MM.1S (cell line): Measurements from ENCODE around the gene TCP11.

Source experiments
- DNase-seq: peaks from one replicate; pipeline ENCODE4 v3.0.0-alpha.2; 2015
- H2AFZ ChIP-seq: fragments of 300-600 bp; sonication (generic); 2 replicates; pipeline ENCODE4 v1.6.0; 2016; ENCODE audit warnings: antibody characterized with exemption, low read length
- H3F3A ChIP-seq: fragments of 300-600 bp; sonication (generic); 2 replicates; pipeline ENCODE4 v1.6.1; 2016; ENCODE audit warnings: mild to moderate bottlenecking, antibody characterized with exemption, low read length, moderate library complexity, mixed read lengths; ENCODE audit not compliant: insufficient read depth
- H3K27ac ChIP-seq: fragments of 300-600 bp; sonication (generic); 2 replicates; pipeline ENCODE4 v1.5.1; 2016; ENCODE audit warnings: mild to moderate bottlenecking, low read length
- H3K27me3 ChIP-seq: fragments of 300-600 bp; sonication (generic); replicated peaks from 2 replicates; pipeline ENCODE4 v1.6.0; 2016; ENCODE audit warnings: low read length; ENCODE audit not compliant: insufficient read depth
- H3K36me3 ChIP-seq: fragments of 300-600 bp; sonication (generic); replicated peaks from 2 replicates; pipeline ENCODE4 v1.6.1; 2016; ENCODE audit warnings: mild to moderate bottlenecking, low read length, mixed read lengths; ENCODE audit not compliant: insufficient read depth
- H3K4me1 ChIP-seq: fragments of 300-600 bp; sonication (generic); 2 replicates; pipeline ENCODE4 v1.6.1; 2016; ENCODE audit warnings: low read length, mixed read lengths
- H3K4me2 ChIP-seq: fragments of 300-600 bp; sonication (generic); 2 replicates; pipeline ENCODE4 v1.6.0; 2016; ENCODE audit warnings: low read depth, low read length
- H3K4me3 ChIP-seq: fragments of 300-600 bp; sonication (generic); 2 replicates; pipeline ENCODE4 v1.5.1; 2016; ENCODE audit warnings: low read length, mixed read lengths
- H3K79me2 ChIP-seq: fragments of 300-600 bp; sonication (generic); 2 replicates; pipeline ENCODE4 v1.6.1; 2016; ENCODE audit warnings: mixed run types, low read length, mixed read lengths
- H3K9ac ChIP-seq: fragments of 300-600 bp; sonication (generic); 2 replicates; pipeline ENCODE4 v1.6.1; 2016; ENCODE audit warnings: low read length, mixed read lengths
- H3K9me2 ChIP-seq: fragments of 300-600 bp; sonication (generic); replicated peaks from 2 replicates; pipeline ENCODE4 v1.6.1; 2016; ENCODE audit warnings: mild to moderate bottlenecking, low read length, mixed read lengths; ENCODE audit not compliant: insufficient read depth
- H3K9me3 ChIP-seq: fragments of 300-600 bp; sonication (generic); replicated peaks from 2 replicates; pipeline ENCODE4 v1.6.1; 2016; ENCODE audit warnings: mild to moderate bottlenecking, low read length, mixed read lengths; ENCODE audit not compliant: insufficient read depth
- H4K20me1 ChIP-seq: fragments of 300-600 bp; sonication (generic); 2 replicates; pipeline ENCODE4 v1.6.1; 2016; ENCODE audit warnings: mild to moderate bottlenecking, low read length, moderate library complexity, mixed read lengths; ENCODE audit not compliant: insufficient read depth
- EZH2 ChIP-seq: fragments of 300-600 bp; sonication (generic); optimal IDR thresholded peaks from 2 replicates; pipeline ENCODE3; 2017; ENCODE audit warnings: low read depth, mild to moderate bottlenecking, antibody characterized with exemption, low read length, mixed read lengths
- EZH2phosphoT487 ChIP-seq: fragments of 300-600 bp; sonication (generic); IDR thresholded peaks from 2 replicates; pipeline ENCODE4 v1.6.1; 2018; ENCODE audit warnings: antibody characterized with exemption, low read length
- TF ChIP-seq, protein P1 (sequence below): fragments of 300-600 bp; sonication (generic); IDR thresholded peaks from 2 replicates; pipeline ENCODE4 v1.5.1; 2016; ENCODE audit warnings: antibody characterized with exemption, low read length, mixed read lengths

TCP11 gene

DNA sequence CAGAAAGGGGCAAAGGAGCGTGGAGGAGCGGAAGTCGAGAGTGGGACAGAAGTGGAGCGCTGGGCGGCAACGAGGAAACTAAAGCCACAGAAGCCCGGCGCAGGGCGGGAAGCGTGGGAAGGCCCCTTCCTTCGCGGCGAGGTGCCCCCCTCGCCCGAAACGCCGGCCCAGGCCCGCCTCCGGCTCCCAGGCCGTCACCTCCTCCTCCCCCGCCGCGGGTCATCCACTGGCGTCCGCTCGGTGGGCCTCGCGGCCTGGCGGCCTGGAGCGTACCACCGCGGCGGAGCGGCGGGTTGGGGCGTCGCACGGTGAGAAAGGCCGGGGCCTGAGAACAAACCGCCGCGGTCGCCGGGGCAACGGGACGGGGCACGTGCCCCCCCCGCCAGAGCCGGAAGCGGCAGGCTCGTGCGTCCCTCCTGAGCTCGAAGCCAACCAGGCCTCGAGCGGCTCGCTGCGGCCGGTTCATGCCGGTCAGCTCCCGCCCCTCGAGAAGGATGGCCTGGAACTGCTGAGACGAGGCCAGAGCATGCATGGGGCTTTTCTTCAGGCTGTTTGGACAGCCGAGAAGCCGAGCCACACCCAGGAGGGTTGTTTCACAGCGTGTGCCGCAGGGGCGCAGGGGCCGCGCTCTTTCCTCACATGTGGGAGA lies at the start of gene TCP11:
Gene TCP11, minus strand, starts transcription at position 333 of the 649 bp plus-strand sequence. CDS start 469 bp downstream, outside the sequence.
- H3K36me3 ChIP-seq, result no peaks in the 10 kb centered on the region
- no peaks in the 10 kb centered on the region for H3K4me1 ChIP-seq
- H3K9ac ChIP-seq, result no peak within 1 kb of the TSS
- H3K9me3 ChIP-seq, result no peaks in the 10 kb centered on the region
- H2AFZ ChIP-seq, result no peak within 1 kb of the TSS
- no peak for DNase-seq
- H4K20me1 ChIP-seq, result no peaks in the 10 kb centered on the region
- 0 out of 2 replicates have a peak, but pooled peaks cover 2% of the 10 kb centered on the region for H3K27me3 ChIP-seq
- no peak within 1 kb of the TSS for H3K4me2 ChIP-seq
- H3K9me2 ChIP-seq, result no peaks in the 10 kb centered on the region
- no peak for TF ChIP-seq EZH2phosphoT487
- TF ChIP-seq, protein P1, sequence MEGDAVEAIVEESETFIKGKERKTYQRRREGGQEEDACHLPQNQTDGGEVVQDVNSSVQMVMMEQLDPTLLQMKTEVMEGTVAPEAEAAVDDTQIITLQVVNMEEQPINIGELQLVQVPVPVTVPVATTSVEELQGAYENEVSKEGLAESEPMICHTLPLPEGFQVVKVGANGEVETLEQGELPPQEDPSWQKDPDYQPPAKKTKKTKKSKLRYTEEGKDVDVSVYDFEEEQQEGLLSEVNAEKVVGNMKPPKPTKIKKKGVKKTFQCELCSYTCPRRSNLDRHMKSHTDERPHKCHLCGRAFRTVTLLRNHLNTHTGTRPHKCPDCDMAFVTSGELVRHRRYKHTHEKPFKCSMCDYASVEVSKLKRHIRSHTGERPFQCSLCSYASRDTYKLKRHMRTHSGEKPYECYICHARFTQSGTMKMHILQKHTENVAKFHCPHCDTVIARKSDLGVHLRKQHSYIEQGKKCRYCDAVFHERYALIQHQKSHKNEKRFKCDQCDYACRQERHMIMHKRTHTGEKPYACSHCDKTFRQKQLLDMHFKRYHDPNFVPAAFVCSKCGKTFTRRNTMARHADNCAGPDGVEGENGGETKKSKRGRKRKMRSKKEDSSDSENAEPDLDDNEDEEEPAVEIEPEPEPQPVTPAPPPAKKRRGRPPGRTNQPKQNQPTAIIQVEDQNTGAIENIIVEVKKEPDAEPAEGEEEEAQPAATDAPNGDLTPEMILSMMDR, result no peak
- no peak for TF ChIP-seq EZH2
- H3K79me2 ChIP-seq, result no peaks in the 10 kb centered on the region
- no peak within 1 kb of the TSS for H3K27ac ChIP-seq
- no peak within 1 kb of the TSS for H3K4me3 ChIP-seq
- no peaks in the 10 kb centered on the region for H3F3A ChIP-seq

DNA sequence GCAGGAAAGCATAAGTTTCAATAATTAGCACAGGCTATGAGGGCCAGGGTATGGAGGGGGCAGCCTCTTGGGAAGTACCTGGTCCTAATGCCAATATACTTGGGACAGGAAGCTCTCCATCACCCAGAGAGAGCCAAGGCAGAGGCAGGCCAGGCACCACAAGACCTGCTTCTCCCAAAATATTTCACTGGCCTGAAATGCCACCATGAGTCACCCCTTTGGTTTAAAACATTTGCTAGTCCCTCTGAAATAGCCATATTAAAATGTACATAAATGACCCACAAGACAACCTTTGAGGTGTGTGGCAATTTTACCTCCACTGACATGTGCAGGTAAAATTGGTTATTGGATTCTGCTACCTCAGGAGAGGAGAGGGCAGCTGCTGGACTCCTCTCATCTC lies 49.2 kb upstream of the TCP11 start:
- H2AFZ ChIP-seq, result no peak overlapping the region
- H3K79me2 ChIP-seq, result no peaks in the 10 kb centered on the region
- TF ChIP-seq, protein P1, result no peak
- TF ChIP-seq EZH2phosphoT487 (no peak), EZH2 (no peak)
- no peaks in the 10 kb centered on the region for H3K36me3 ChIP-seq
- H3K27ac ChIP-seq, result no peak overlapping the region
- no peaks in the 10 kb centered on the region for H3K9me3 ChIP-seq
- H3K9me2 ChIP-seq, result no peaks in the 10 kb centered on the region
- no peak overlapping the region for H3K4me3 ChIP-seq
- H4K20me1 ChIP-seq, result no peaks in the 10 kb centered on the region
- no peaks in the 10 kb centered on the region for H3F3A ChIP-seq
- H3K9ac ChIP-seq, result no peak overlapping the region
- no peaks in the 10 kb centered on the region for H3K4me1 ChIP-seq
- H3K4me2 ChIP-seq, result no peak overlapping the region
- DNase-seq, result no peak
- H3K27me3 ChIP-seq, result no peaks in the 10 kb centered on the region

DNA sequence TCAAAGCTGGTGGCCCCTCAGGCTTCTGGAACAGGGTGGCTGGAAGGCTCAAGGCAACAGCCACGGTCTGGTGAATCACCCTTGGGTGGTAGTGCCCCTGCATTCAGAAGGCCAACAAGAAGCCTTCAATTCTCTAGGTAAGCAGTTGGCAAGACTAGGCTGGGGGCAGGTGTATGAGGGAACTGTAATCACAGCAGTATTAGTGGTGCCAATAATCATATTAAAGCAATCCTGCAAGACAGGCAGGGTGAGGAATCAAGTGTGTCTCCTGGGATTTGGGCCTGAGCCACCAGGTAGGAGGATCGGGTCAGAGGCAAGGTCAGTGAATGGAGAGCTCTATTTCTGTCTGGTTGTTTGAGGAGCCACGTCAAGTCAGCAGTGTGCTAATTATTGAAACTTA lies 47.7 kb upstream of the TCP11 start:
- Histone ChIP-seq H3K9me3 (no peaks in the 10 kb centered on the region), H3K36me3 (no peaks in the 10 kb centered on the region), H3K9ac (no peak overlapping the region), H3K4me1 (no peaks in the 10 kb centered on the region), H3K4me2 (no peak overlapping the region), H3K27me3 (no peaks in the 10 kb centered on the region), H2AFZ (no peak overlapping the region), H3K9me2 (no peaks in the 10 kb centered on the region), H3F3A (no peaks in the 10 kb centered on the region), H3K79me2 (no peaks in the 10 kb centered on the region), H4K20me1 (no peaks in the 10 kb centered on the region), H3K4me3 (no peak overlapping the region), H3K27ac (no peak overlapping the region)
- DNase-seq, result no peak
- TF ChIP-seq EZH2phosphoT487 (no peak), EZH2 (no peak)
- TF ChIP-seq, protein P1, result no peak
